SU-DHL-6 (cell line): ENCODE results near the gene LRRC3.

Experiments used
- H2AFZ ChIP-seq: fragments of 200-600 bp; sonication (generic); 2 replicates; pipeline ENCODE4 v1.6.1; 2014; ENCODE audit warnings: low read depth, mild to moderate bottlenecking, moderate library complexity, mixed read lengths, antibody characterized with exemption, low read length; ENCODE audit not compliant: severe bottlenecking
- H3F3A ChIP-seq: fragments of 200-600 bp; shearing (Covaris generic); 2 replicates; pipeline ENCODE4 v1.6.0; 2016; ENCODE audit warnings: antibody characterized with exemption, mild to moderate bottlenecking; ENCODE audit not compliant: insufficient read depth
- H3K27ac ChIP-seq: fragments of 200-600 bp; sonication (generic); 2 replicates; pipeline ENCODE4 v1.5.1; 2016; ENCODE audit warnings: low read depth, mild to moderate bottlenecking, low read length, moderate library complexity, mixed read lengths
- H3K27me3 ChIP-seq: fragments of 200-600 bp; sonication (generic), shearing (Covaris generic); 2 replicates; pipeline ENCODE4 v1.6.0; 2014; ENCODE audit warnings: mild to moderate bottlenecking, low read length
- H3K36me3 ChIP-seq: fragments of 200-600 bp; sonication (generic); 2 replicates; pipeline ENCODE4 v1.6.1; 2014; ENCODE audit warnings: mild to moderate bottlenecking, low read length, mixed read lengths
- H3K4me2 ChIP-seq: fragments of 300-600, 200-600 bp; shearing (Covaris generic), sonication (generic); 2 replicates; pipeline ENCODE4 v1.6.0; 2014; ENCODE audit warnings: low read length, low read depth, mild to moderate bottlenecking; ENCODE audit not compliant: poor library complexity, severe bottlenecking
- H3K4me3 ChIP-seq: fragments of 200-600 bp; sonication (generic); 2 replicates; pipeline ENCODE4 v1.5.1; 2014; ENCODE audit warnings: antibody characterized with exemption, low read length, mild to moderate bottlenecking, mixed read lengths; ENCODE audit not compliant: insufficient read depth, poor library complexity, severe bottlenecking
- H3K79me2 ChIP-seq: fragments of 200-600 bp; sonication (generic); 2 replicates; pipeline ENCODE4 v1.6.1; 2014; ENCODE audit warnings: mild to moderate bottlenecking, low read length, moderate library complexity; ENCODE audit not compliant: insufficient read depth
- H3K9ac ChIP-seq: fragments of 200-600 bp; sonication (generic); 2 replicates; pipeline ENCODE4 v1.7.0; 2014; ENCODE audit warnings: mild to moderate bottlenecking, low read length
- H3K9me2 ChIP-seq: fragments of 200-600 bp; sonication (generic); replicated peaks from 2 replicates; pipeline ENCODE4 v1.6.1; 2014; ENCODE audit warnings: low read length; ENCODE audit not compliant: insufficient read depth
- H3K9me3 ChIP-seq: fragments of 200-600 bp; sonication (generic); 2 replicates; pipeline ENCODE4 v1.6.1; 2014; ENCODE audit warnings: low read length, mixed read lengths; ENCODE audit not compliant: insufficient read depth
- H4K20me1 ChIP-seq: fragments of 200-600 bp; sonication (generic); 2 replicates; pipeline ENCODE4 v1.6.1; 2014; ENCODE audit warnings: low read depth, mild to moderate bottlenecking, antibody characterized with exemption, low read length, moderate library complexity, mixed read lengths
- CTCF ChIP-seq: fragments of 200-600 bp; sonication (generic); IDR thresholded peaks from one replicate; pipeline ENCODE4 v1.5.1; 2017; ENCODE audit warnings: antibody characterized with exemption, mild to moderate bottlenecking, low read length, moderate library complexity; ENCODE audit not compliant: insufficient read depth, poor library complexity, severe bottlenecking
- EZH2phosphoT487 ChIP-seq: fragments of 200-600 bp; sonication (generic), shearing (Covaris generic); conservative IDR thresholded peaks from 2 replicates; pipeline ENCODE4 v1.6.1; 2018; ENCODE audit warnings: mild to moderate bottlenecking, antibody characterized with exemption, low read length, moderate library complexity, mixed read lengths

Gene LRRC3

DNA sequence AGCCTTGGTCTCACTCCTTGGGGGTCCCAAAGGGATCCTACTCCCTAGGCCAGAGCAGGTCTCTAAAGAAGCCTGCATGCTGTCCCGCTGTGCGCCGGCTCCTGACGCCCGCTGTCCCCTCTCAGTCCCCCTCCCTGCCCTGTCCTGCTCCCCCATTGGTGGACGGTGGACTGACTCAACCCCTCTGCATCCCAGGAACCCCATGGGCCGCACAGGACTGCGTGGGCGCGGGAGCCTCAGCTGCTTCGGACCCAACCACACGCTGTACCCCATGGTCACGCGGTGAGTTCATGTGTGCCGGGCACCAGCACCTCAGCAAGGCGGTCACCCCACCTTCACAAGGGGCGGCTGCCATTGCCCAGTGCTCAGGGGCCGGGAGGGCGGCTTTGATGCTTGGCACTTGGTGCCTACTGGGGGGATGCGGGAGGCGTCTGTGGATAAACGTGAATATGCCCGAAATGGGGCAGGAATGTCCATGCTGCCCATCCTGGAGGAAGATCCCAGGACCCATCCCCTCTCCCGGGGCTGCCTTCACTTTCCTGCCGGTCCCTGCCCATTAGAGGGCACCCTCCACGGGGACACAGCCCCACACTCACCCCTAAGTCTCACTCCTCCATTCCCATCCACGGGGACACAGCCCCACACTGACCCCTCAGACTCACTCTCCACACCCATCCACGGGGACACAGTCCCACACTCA lies 20.2 kb upstream of the LRRC3 start:
- no peaks in the 10 kb centered on the region for H3K79me2 ChIP-seq
- H3K27ac ChIP-seq, result no peak overlapping the region
- H3K4me2 ChIP-seq, result no peak overlapping the region
- no peak overlapping the region for H2AFZ ChIP-seq
- no peaks in the 10 kb centered on the region for H3K9me2 ChIP-seq
- H3K36me3 ChIP-seq, result no peaks in the 10 kb centered on the region
- H3K9me3 ChIP-seq, result no peaks in the 10 kb centered on the region
- no peak overlapping the region for H3K9ac ChIP-seq
- no peak for TF ChIP-seq CTCF
- TF ChIP-seq EZH2phosphoT487, result no peak
- no peaks in the 10 kb centered on the region for H3K27me3 ChIP-seq
- H4K20me1 ChIP-seq, result no peaks in the 10 kb centered on the region
- H3K4me3 ChIP-seq, result no peak overlapping the region
- no peaks in the 10 kb centered on the region for H3F3A ChIP-seq

GRCh38 chr21:44436111-44436611 lies 19.1 kb upstream of the LRRC3 start:
- no peaks in the 10 kb centered on the region for H3K36me3 ChIP-seq
- no peak for TF ChIP-seq EZH2phosphoT487
- TF ChIP-seq CTCF, result no peak
- no peak overlapping the region for H3K27ac ChIP-seq
- H3K4me2 ChIP-seq, result no peak overlapping the region
- no peaks in the 10 kb centered on the region for H3F3A ChIP-seq
- H3K9me2 ChIP-seq, result no peaks in the 10 kb centered on the region
- no peaks in the 10 kb centered on the region for H3K79me2 ChIP-seq
- no peak overlapping the region for H2AFZ ChIP-seq
- no peaks in the 10 kb centered on the region for H3K27me3 ChIP-seq
- H3K9me3 ChIP-seq, result no peaks in the 10 kb centered on the region
- H3K9ac ChIP-seq, result no peak overlapping the region
- H3K4me3 ChIP-seq, result no peak overlapping the region
- H4K20me1 ChIP-seq, result no peaks in the 10 kb centered on the region

GRCh38 chr21:44436958-44437357 lies 18.4 kb upstream of the LRRC3 start:
- H4K20me1 ChIP-seq, result no peaks in the 10 kb centered on the region
- no peak overlapping the region for H3K9ac ChIP-seq
- H3K4me2 ChIP-seq, result no peak overlapping the region
- no peaks in the 10 kb centered on the region for H3K79me2 ChIP-seq
- H3F3A ChIP-seq, result no peaks in the 10 kb centered on the region
- H3K4me3 ChIP-seq, result no peak overlapping the region
- no peak for TF ChIP-seq EZH2phosphoT487
- TF ChIP-seq CTCF, result no peak
- no peaks in the 10 kb centered on the region for H3K36me3 ChIP-seq
- H3K9me2 ChIP-seq, result no peaks in the 10 kb centered on the region
- no peak overlapping the region for H3K27ac ChIP-seq
- no peaks in the 10 kb centered on the region for H3K27me3 ChIP-seq
- H2AFZ ChIP-seq, result no peak overlapping the region
- H3K9me3 ChIP-seq, result no peaks in the 10 kb centered on the region

DNA sequence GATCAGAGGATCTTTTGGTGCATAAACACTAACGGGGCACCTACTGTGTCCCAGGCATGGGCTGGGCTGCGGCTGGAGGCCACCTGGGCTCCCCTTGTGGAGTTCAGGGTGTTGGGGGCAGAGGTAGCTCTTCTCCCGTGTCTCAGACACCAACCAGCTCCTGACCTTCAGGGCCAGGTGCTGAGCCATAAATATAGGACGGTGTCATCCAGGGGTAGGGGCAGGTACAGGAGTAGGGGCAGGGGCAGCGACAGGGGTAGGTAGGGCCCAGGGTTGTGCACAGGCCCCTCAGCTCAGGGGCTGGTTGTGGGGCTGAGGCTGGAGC lies 18.0 kb upstream of the LRRC3 start:
- Histone ChIP-seq H3K4me3 (no peak overlapping the region), H3K9me2 (no peaks in the 10 kb centered on the region), H4K20me1 (no peaks in the 10 kb centered on the region), H3K79me2 (no peaks in the 10 kb centered on the region), H3K27ac (no peak overlapping the region), H2AFZ (no peak overlapping the region), H3F3A (no peaks in the 10 kb centered on the region), H3K36me3 (no peaks in the 10 kb centered on the region), H3K27me3 (no peaks in the 10 kb centered on the region), H3K4me2 (no peak overlapping the region), H3K9ac (no peak overlapping the region), H3K9me3 (no peaks in the 10 kb centered on the region)
- no peak for TF ChIP-seq CTCF
- TF ChIP-seq EZH2phosphoT487, result no peak
